SU-DHL-6 (cell line): Measurements from ENCODE around the gene SNCB.

Experiments
- CTCF ChIP-seq: fragments of 200-600 bp; sonication (generic); IDR thresholded peaks from one replicate; pipeline ENCODE4 v1.5.1; 2017; ENCODE audit warnings: antibody characterized with exemption, mild to moderate bottlenecking, low read length, moderate library complexity; ENCODE audit not compliant: insufficient read depth, poor library complexity, severe bottlenecking
- EZH2phosphoT487 ChIP-seq: fragments of 200-600 bp; sonication (generic), shearing (Covaris generic); conservative IDR thresholded peaks from 2 replicates; pipeline ENCODE4 v1.6.1; 2018; ENCODE audit warnings: mild to moderate bottlenecking, antibody characterized with exemption, low read length, moderate library complexity, mixed read lengths

GRCh38 chr5:176637556-176637955 lies 7.2 kb upstream of the SNCB start:
- TF ChIP-seq CTCF (no peak), EZH2phosphoT487 (no peak)
